ENCODE results near the gene GRB10.

GRCh38 chr7:50626286-50626685 is 156.4 kb downstream of the GRB10 start:
- TF ChIP-seq POLR2A (IDR thresholded peaks at IDR 0.05; ENCODE audit: low read depth, low read length): no peak
- no peak for TF ChIP-seq POLR2AphosphoS5 (IDR thresholded peaks at IDR 0.05; ENCODE audit: low read depth, low read length)

All from GM12892 (cell line).